Mucosa of descending colon (tissue), 3 donors: ENCODE measurements around the gene COL19A1. TPM values are rescaled to one million over a fixed set of nuclear protein-coding genes. Genes with fewer than 3 reads are reported as not detected.

Experiments used
- ATAC-seq: fragments of 200-7000 bp; cut with Tn5 transposase; one replicate; pipeline ENCODE4 v1.9.1; 2020; ENCODE audit warnings: mild to moderate bottlenecking, moderate library complexity
- DNase-seq, 3 donors: peaks; one replicate each; pipeline ENCODE4 v3.0.0-alpha.2; 2020
- H3K36me3 ChIP-seq: fragments of 200-600 bp; one replicate; pipeline ENCODE4 v1.8.0; 2021; ENCODE audit warnings: low read depth, mild to moderate bottlenecking
- H3K4me1 ChIP-seq: fragments of 200-600 bp; one replicate; pipeline ENCODE4 v1.8.0; 2021; ENCODE audit warnings: low read depth, mild to moderate bottlenecking
- H3K4me3 ChIP-seq: fragments of 200-600 bp; one replicate; pipeline ENCODE4 v1.8.0; 2021; ENCODE audit warnings: mild to moderate bottlenecking
- H3K9me3 ChIP-seq: fragments of 200-600 bp; one replicate; pipeline ENCODE4 v1.8.0; 2021; ENCODE audit warnings: mild to moderate bottlenecking
- intact Hi-C, 2 donors: fragments of 100-400 bp; cut with DNase I in 1 of 2; cut with micrococcal nuclease in 1 of 2; formaldehyde crosslinking; loops; one replicate each; pipeline versions ENCODE4 v1.11.0 to v1.11.1; 2022; cut with DNase I, micrococcal nuclease
- total RNA-seq, 3 donors: library from RNA; stranded (reverse); fragmentation: NEBNext Ultra II Directional in 2 of 3; extraction: Animal tissue kit (Norgen Biotek cat#: 25700) in 2 of 3; gene quantifications; one replicate each; pipeline versions ENCODE4 v1.2.1 to v1.2.4, GENCODE V29; 2021 to 2023
- TF ChIP-seq, protein P1 (sequence below): fragments of 200-600 bp; IDR thresholded peaks from one replicate; pipeline ENCODE4 v1.8.0; 2022; ENCODE audit warnings: antibody characterized with exemption, mild to moderate bottlenecking
- donor health status: DM: no; HTN: no; CAD: no; lungs with moderate emphysema.
- donor health status: DM: no; HTN: no; CAD: no.
- donor health status: DM: no; HTN: yes; CAD: no.

Gene COL19A1
- total RNA-seq, 3 donors from 2014 or later = 0.19 to 0.49 (median 0.24) TPM

- H3K9me3 ChIP-seq = no peaks in the 10 kb centered on the region
- H3K4me3 ChIP-seq = no peak overlapping the region
- H3K36me3 ChIP-seq = no peaks in the 10 kb centered on the region
- intact Hi-C loops = no loop called here
- TF ChIP-seq, protein P1, sequence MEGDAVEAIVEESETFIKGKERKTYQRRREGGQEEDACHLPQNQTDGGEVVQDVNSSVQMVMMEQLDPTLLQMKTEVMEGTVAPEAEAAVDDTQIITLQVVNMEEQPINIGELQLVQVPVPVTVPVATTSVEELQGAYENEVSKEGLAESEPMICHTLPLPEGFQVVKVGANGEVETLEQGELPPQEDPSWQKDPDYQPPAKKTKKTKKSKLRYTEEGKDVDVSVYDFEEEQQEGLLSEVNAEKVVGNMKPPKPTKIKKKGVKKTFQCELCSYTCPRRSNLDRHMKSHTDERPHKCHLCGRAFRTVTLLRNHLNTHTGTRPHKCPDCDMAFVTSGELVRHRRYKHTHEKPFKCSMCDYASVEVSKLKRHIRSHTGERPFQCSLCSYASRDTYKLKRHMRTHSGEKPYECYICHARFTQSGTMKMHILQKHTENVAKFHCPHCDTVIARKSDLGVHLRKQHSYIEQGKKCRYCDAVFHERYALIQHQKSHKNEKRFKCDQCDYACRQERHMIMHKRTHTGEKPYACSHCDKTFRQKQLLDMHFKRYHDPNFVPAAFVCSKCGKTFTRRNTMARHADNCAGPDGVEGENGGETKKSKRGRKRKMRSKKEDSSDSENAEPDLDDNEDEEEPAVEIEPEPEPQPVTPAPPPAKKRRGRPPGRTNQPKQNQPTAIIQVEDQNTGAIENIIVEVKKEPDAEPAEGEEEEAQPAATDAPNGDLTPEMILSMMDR = no peak
- H3K4me1 ChIP-seq = no peaks in the 10 kb centered on the region
- ATAC-seq = no peak
- DNase-seq = no peak
These were observed 194.3 kb downstream of the COL19A1 start for GRCh38 chr6:70060680-70061079.

GRCh38 chr6:70061546-70061945 lies 195.2 kb downstream of the COL19A1 start:
- ATAC-seq = no peak
- Histone ChIP-seq H3K4me3 (no peak overlapping the region), H3K36me3 (no peaks in the 10 kb centered on the region), H3K4me1 (no peaks in the 10 kb centered on the region), H3K9me3 (no peaks in the 10 kb centered on the region)
- TF ChIP-seq, protein P1 = no peak
- no peak for DNase-seq
- intact Hi-C loops = no loop called here

- H3K4me3 ChIP-seq = no peak overlapping the region
- no peak for DNase-seq
- H3K4me1 ChIP-seq = no peaks in the 10 kb centered on the region
- H3K9me3 ChIP-seq = no peaks in the 10 kb centered on the region
- no peaks in the 10 kb centered on the region for H3K36me3 ChIP-seq
- no peak for ATAC-seq
- TF ChIP-seq, protein P1 = no peak
- intact Hi-C loops = no loop called here
These were observed 195.7 kb downstream of the COL19A1 start for GRCh38 chr6:70062010-70062409.

- Histone ChIP-seq H3K4me3 (no peak overlapping the region), H3K36me3 (no peaks in the 10 kb centered on the region), H3K9me3 (no peaks in the 10 kb centered on the region), H3K4me1 (no peaks in the 10 kb centered on the region)
- intact Hi-C loops = no loop called here
- DNase-seq (no peak), ATAC-seq (no peak)
- TF ChIP-seq, protein P1 = no peak
These were observed 206.3 kb downstream of the COL19A1 start for GRCh38 chr6:70072540-70073179.

GRCh38 chr6:70073637-70074036 lies 207.3 kb downstream of the COL19A1 start:
- ATAC-seq (no peak), DNase-seq (no peak)
- intact Hi-C loops = no loop called here
- TF ChIP-seq, protein P1 = no peak
- H3K4me1 ChIP-seq = no peaks in the 10 kb centered on the region
- H3K9me3 ChIP-seq = no peaks in the 10 kb centered on the region
- H3K36me3 ChIP-seq = no peaks in the 10 kb centered on the region
- no peak overlapping the region for H3K4me3 ChIP-seq

DNA sequence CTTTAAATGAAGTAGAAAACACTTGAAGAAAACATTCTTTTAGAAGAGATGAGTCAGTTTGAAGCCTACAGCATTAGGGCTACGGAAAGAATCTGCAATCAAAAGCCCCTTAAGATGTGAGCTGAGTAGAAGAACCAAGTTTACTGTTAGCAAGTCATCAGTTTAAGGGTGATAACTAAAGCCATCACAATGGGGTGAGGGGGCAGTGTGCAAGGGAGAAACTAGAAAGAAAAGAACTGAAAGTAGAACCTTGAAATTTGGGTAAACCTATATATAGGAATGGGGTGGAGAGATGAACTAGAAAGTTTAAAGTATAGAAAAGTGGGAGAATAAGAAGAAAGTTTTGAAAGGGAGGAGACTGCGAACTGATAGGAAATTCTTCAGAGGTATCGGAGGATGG lies 212.9 kb downstream of the COL19A1 start:
- intact Hi-C loops = no loop called here
- Histone ChIP-seq H3K4me3 (no peak overlapping the region), H3K36me3 (no peaks in the 10 kb centered on the region), H3K9me3 (no peaks in the 10 kb centered on the region), H3K4me1 (no peaks in the 10 kb centered on the region)
- no peak for DNase-seq
- ATAC-seq = no peak
- TF ChIP-seq, protein P1 = no peak
